ENCODE results near the gene COPS3.

Gene COPS3

DNA sequence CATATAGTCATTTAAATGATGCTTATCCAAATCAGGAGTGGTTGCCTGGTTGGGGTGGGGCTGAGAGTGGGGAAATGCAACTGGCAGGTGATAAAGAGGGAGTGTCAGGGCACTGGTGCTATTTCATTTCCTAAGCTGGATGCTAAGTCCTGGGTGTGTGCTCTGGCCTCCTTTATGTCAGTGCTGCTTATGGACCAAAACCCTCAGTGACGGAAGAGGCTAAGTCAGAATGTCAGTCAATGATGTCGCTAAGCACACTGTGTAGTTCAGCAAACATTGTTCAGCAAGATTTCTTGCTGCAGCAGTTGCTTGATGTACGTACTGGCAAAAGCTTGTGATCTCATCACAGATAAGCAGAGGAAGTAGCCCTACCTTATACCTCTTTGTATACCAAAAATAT is 27.6 kb downstream of the COPS3 start:
- TF ChIP-seq JUND (IDR thresholded peaks at IDR 0.05; ENCODE audit: low read depth): no peak
- in situ Hi-C loops (cut with HindIII; ENCODE audit: low pct_unique_long_range_greater_than_20kb, low sequenced_read_pairs): no loop called here
- peak in 1 of 2 experiments; percentile 33 for DNase-seq (ENCODE audit: low read depth in 1 of 2, low spot score in 1 of 2)

GRCh38 chr17:17252149-17252661 is 28.8 kb downstream of the COPS3 start:
- no peak for TF ChIP-seq JUND (IDR thresholded peaks at IDR 0.05; ENCODE audit: low read depth)
- no peak for DNase-seq (ENCODE audit: low read depth in 1 of 2, low spot score in 1 of 2)
- in situ Hi-C loops (cut with HindIII; ENCODE audit: low pct_unique_long_range_greater_than_20kb, low sequenced_read_pairs): no loop called here

DNA sequence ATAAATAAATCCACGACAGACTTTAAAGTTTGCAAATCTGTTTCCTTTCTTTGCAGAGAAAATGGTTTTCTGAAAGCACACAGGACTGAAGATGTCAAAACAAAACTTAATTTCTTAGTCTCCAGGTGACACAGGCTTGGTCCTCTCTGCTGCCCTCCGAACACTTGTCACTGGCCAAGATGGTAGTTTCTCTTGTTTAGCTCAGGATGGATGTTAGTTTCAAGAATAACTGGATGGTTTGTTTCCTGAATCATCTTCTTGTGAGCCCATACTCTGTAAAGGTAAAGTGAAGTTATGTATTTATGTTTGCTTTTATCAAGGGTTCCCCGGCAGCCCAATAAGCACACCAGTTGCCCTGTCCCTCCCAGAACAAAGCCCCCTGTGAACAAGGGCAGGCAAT is 34.2 kb downstream of the COPS3 start:
- TF ChIP-seq JUND (IDR thresholded peaks at IDR 0.05; ENCODE audit: low read depth): no peak
- in situ Hi-C loops (cut with HindIII; ENCODE audit: low pct_unique_long_range_greater_than_20kb, low sequenced_read_pairs): no loop called here
- DNase-seq (ENCODE audit: low read depth in 1 of 2, low spot score in 1 of 2): no peak

GRCh38 chr17:17243163-17243562 is 37.9 kb downstream of the COPS3 start:
- in situ Hi-C loops (cut with HindIII; ENCODE audit: low pct_unique_long_range_greater_than_20kb, low sequenced_read_pairs): no loop called here
- TF ChIP-seq JUND (IDR thresholded peaks at IDR 0.05; ENCODE audit: low read depth): no peak
- DNase-seq (ENCODE audit: low read depth in 1 of 2, low spot score in 1 of 2): no peak

DNA sequence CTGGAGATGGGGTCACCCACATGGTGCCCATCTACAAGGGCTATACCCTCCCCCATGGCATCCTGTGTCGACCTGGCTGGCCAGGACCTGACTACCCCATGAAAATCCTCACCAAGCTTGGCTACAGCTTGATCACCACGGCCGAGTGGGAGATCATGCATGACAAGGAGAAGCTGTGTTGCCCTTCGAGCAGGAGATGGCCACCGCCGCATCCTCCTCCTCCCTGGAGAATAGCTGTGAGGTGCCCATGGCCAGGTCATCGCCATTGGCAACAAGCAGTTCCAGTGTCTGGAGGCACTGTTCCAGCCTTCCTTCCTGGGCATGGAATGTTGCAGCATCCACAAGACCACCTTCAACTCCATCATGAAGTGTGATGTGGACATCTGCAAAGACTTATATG is 38.8 kb downstream of the COPS3 start:
- no peak for DNase-seq (ENCODE audit: low read depth in 1 of 2, low spot score in 1 of 2)
- in situ Hi-C loops (cut with HindIII; ENCODE audit: low pct_unique_long_range_greater_than_20kb, low sequenced_read_pairs): no loop called here
- no peak for TF ChIP-seq JUND (IDR thresholded peaks at IDR 0.05; ENCODE audit: low read depth)

DNA sequence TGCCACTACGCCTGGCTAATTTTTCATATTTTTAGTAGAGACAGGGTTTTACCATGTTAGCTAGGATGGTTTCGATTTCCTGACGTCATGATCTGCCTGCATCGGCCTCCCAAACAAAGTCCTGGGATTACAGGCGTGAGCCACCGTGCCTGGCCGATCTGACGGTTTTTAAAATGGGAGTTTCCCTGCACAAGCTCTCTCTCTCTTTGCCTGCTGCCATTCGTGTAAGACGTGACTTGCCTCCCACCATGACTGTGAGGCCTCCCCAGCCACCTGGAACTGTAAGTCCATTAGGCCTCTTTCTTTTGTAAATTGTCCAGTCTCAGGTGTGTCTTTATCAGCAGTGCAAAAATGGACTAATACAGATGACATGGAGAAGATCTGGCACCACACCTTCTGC is 39.4 kb downstream of the COPS3 start:
- TF ChIP-seq JUND (IDR thresholded peaks at IDR 0.05; ENCODE audit: low read depth): no peak
- in situ Hi-C loops (cut with HindIII; ENCODE audit: low pct_unique_long_range_greater_than_20kb, low sequenced_read_pairs): no loop called here
- no peak for DNase-seq (ENCODE audit: low read depth in 1 of 2, low spot score in 1 of 2)

GRCh38 chr17:17239832-17240231 is 41.2 kb downstream of the COPS3 start:
- DNase-seq (ENCODE audit: low read depth in 1 of 2, low spot score in 1 of 2): no peak
- no peak for TF ChIP-seq JUND (IDR thresholded peaks at IDR 0.05; ENCODE audit: low read depth)
- in situ Hi-C loops (cut with HindIII; ENCODE audit: low pct_unique_long_range_greater_than_20kb, low sequenced_read_pairs): no loop called here

GRCh38 chr17:17237026-17237799 is 43.8 kb downstream of the COPS3 start, which contains the start of gene FLCN:
TSS of gene FLCN (minus strand) at chr17:17237168. CDS start at chr17:17228137, 9,031 bp downstream.
- TF ChIP-seq JUND (IDR thresholded peaks at IDR 0.05; ENCODE audit: low read depth): peak; percentile 41; the same call in 1 of the 2 replicates
- peak; percentile 60 to 89 for DNase-seq (ENCODE audit: low read depth in 1 of 2, low spot score in 1 of 2)
- in situ Hi-C loops (cut with HindIII; ENCODE audit: low pct_unique_long_range_greater_than_20kb, low sequenced_read_pairs): no loop called here

GRCh38 chr17:17236295-17237025 is 44.6 kb downstream of the COPS3 start:
- in situ Hi-C loops (cut with HindIII; ENCODE audit: low pct_unique_long_range_greater_than_20kb, low sequenced_read_pairs): no loop called here
- no peak for TF ChIP-seq JUND (IDR thresholded peaks at IDR 0.05; ENCODE audit: low read depth)
- peak in 1 of 2 experiments; percentile 44 for DNase-seq (ENCODE audit: low read depth in 1 of 2, low spot score in 1 of 2)

GRCh38 chr17:17235212-17236174 is 45.6 kb downstream of the COPS3 start:
- no peak for TF ChIP-seq JUND (IDR thresholded peaks at IDR 0.05; ENCODE audit: low read depth)
- in situ Hi-C loops (cut with HindIII; ENCODE audit: low pct_unique_long_range_greater_than_20kb, low sequenced_read_pairs): no loop called here
- DNase-seq (ENCODE audit: low read depth in 1 of 2, low spot score in 1 of 2): no peak

- in situ Hi-C loops (cut with HindIII; ENCODE audit: low pct_unique_long_range_greater_than_20kb, low sequenced_read_pairs): no loop called here
- no peak for TF ChIP-seq JUND (IDR thresholded peaks at IDR 0.05; ENCODE audit: low read depth)
- DNase-seq (ENCODE audit: low read depth in 1 of 2, low spot score in 1 of 2): no peak
Measured at GRCh38 chr17:17232303-17232621, 48.8 kb downstream of the COPS3 start.

- in situ Hi-C loops (cut with HindIII; ENCODE audit: low pct_unique_long_range_greater_than_20kb, low sequenced_read_pairs): no loop called here
Measured at GRCh38 chr17:17231621-17232302, 49.3 kb downstream of the COPS3 start.

More at GRCh38 chr17:17231621-17232302, 49.3 kb downstream of the COPS3 start:
- no peak for DNase-seq (ENCODE audit: low read depth in 1 of 2, low spot score in 1 of 2)
- no peak for TF ChIP-seq JUND (IDR thresholded peaks at IDR 0.05; ENCODE audit: low read depth)
